ENCODE data around the gene NOL9. TPM values are rescaled to one million over a fixed set of nuclear protein-coding genes. Genes with fewer than 3 reads are reported as not detected.

Gene NOL9
- total RNA-seq, 2 donors from 2014 or later = 62.3 to 77.7 TPM

- no peak overlapping the region for H3K27ac Mint-ChIP-seq
- peaks cover 30% of the 10 kb centered on the region for H3K4me1 Mint-ChIP-seq
- DNase-seq (no peak), ATAC-seq (no peak)
- no peaks in the 10 kb centered on the region for H3K36me3 Mint-ChIP-seq (ENCODE audit: low read depth)
- H3K9me3 ChIP-seq (ENCODE audit: control insufficient read depth, low read length, poor library complexity, severe bottlenecking) = no peaks in the 10 kb centered on the region
- H3K27me3 Mint-ChIP-seq = no peaks in the 10 kb centered on the region
- no peak overlapping the region for H3K4me3 Mint-ChIP-seq
Observed at GRCh38 chr1:6596351-6596750, 42.0 kb upstream of the NOL9 start.

GRCh38 chr1:6594977-6595740 is 40.8 kb upstream of the NOL9 start:
- Mint-ChIP-seq H3K27me3 (no peaks in the 10 kb centered on the region), H3K4me3 (no peak overlapping the region), H3K27ac (no peak overlapping the region), H3K4me1 (peaks cover 30% of the 10 kb centered on the region), H3K36me3 (ENCODE audit: low read depth) (no peaks in the 10 kb centered on the region)
- ATAC-seq (no peak), DNase-seq (no peak)
- no peaks in the 10 kb centered on the region for H3K9me3 ChIP-seq (ENCODE audit: control insufficient read depth, low read length, poor library complexity, severe bottlenecking)

GRCh38 chr1:6593810-6594209 is 39.5 kb upstream of the NOL9 start:
- no peaks in the 10 kb centered on the region for H3K9me3 ChIP-seq (ENCODE audit: control insufficient read depth, low read length, poor library complexity, severe bottlenecking)
- DNase-seq (no peak), ATAC-seq (no peak)
- H3K27ac Mint-ChIP-seq = no peak overlapping the region
- no peaks in the 10 kb centered on the region for H3K36me3 Mint-ChIP-seq (ENCODE audit: low read depth)
- no peak overlapping the region for H3K4me3 Mint-ChIP-seq
- H3K4me1 Mint-ChIP-seq = peaks cover 24% of the 10 kb centered on the region
- no peaks in the 10 kb centered on the region for H3K27me3 Mint-ChIP-seq

DNA sequence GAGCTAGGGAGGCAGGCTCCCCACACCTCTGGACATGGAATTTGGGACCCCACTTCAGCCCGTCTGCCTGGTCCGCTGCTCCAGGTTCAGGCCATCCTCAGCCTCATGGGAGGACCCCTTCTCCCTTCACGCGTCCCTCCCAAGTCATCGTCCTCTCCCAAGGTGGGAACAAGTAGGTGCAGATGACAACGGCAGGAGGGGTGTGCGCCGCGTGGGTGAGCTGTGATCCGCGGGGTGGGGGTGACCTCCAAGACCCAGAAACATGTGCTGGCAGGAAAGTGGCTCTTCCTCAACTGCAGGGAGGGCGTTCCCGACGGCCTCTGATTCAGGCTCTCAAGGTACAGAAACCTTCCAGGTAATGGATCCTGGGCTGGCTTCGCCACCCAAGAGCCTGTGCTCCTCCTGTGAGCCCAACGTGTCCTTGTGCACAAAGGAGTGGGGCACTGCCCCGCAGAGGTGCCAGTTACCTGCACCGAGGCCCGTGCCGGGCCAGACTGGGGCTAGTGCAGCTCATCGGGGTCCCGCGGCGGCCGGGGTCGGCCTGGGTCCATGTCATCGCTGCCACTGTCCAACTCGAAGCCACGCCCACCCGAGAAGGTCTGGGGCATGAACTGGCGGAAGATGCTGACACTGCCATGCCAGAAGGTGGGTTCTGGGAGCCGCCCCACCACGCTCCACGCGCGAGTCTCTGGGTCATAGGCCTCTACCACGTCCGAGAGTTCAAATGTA is 38.7 kb upstream of the NOL9 start:
- no peak overlapping the region for H3K4me3 Mint-ChIP-seq
- H3K4me1 Mint-ChIP-seq = peaks cover 21% of the 10 kb centered on the region
- no peak overlapping the region for H3K27ac Mint-ChIP-seq
- H3K36me3 Mint-ChIP-seq (ENCODE audit: low read depth) = no peaks in the 10 kb centered on the region
- ATAC-seq (no peak), DNase-seq (no peak)
- no peaks in the 10 kb centered on the region for H3K9me3 ChIP-seq (ENCODE audit: control insufficient read depth, low read length, poor library complexity, severe bottlenecking)
- H3K27me3 Mint-ChIP-seq = no peaks in the 10 kb centered on the region

GRCh38 chr1:6592441-6592840 is 38.1 kb upstream of the NOL9 start:
- H3K9me3 ChIP-seq (ENCODE audit: control insufficient read depth, low read length, poor library complexity, severe bottlenecking) = no peaks in the 10 kb centered on the region
- ATAC-seq (no peak), DNase-seq (no peak)
- Mint-ChIP-seq H3K27me3 (no peaks in the 10 kb centered on the region), H3K4me3 (no peak overlapping the region), H3K27ac (no peak overlapping the region), H3K4me1 (peaks cover 24% of the 10 kb centered on the region), H3K36me3 (ENCODE audit: low read depth) (no peaks in the 10 kb centered on the region)

DNA sequence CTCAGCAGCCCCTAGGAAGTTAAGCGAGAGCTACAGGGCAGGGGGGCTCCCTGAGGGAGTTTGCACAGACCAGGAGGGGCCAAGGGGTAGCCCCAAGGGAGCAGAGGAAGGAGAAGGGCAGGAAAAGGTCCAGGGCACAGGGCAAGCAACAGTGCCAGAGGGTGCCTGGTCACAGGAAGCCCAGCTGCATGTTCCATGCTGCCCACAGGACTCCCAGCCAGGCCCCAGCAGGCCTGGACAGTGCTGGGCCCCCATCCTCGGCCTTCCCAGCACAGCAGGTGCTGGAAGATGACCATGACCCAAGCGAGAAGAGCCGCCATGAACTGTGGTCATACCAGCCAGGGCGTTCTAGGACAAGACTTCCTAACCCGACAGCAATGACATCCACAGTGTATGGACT is 37.3 kb upstream of the NOL9 start:
- no peaks in the 10 kb centered on the region for H3K9me3 ChIP-seq (ENCODE audit: control insufficient read depth, low read length, poor library complexity, severe bottlenecking)
- Mint-ChIP-seq H3K27ac (peak overlapping the region; percentile 9), H3K4me3 (no peak overlapping the region), H3K27me3 (no peaks in the 10 kb centered on the region), H3K36me3 (ENCODE audit: low read depth) (no peaks in the 10 kb centered on the region), H3K4me1 (peaks cover 24% of the 10 kb centered on the region)
- no peak for DNase-seq
- ATAC-seq = no peak

- H3K9me3 ChIP-seq (ENCODE audit: control insufficient read depth, low read length, poor library complexity, severe bottlenecking) = no peaks in the 10 kb centered on the region
- Mint-ChIP-seq H3K4me1 (peaks cover 21% of the 10 kb centered on the region), H3K4me3 (no peak overlapping the region), H3K27me3 (no peaks in the 10 kb centered on the region), H3K36me3 (ENCODE audit: low read depth) (no peaks in the 10 kb centered on the region), H3K27ac (peak overlapping the region; percentile 9)
- DNase-seq = no peak
- ATAC-seq = peak; percentile 42
Observed at GRCh38 chr1:6591222-6591621, 36.9 kb upstream of the NOL9 start.

DNA sequence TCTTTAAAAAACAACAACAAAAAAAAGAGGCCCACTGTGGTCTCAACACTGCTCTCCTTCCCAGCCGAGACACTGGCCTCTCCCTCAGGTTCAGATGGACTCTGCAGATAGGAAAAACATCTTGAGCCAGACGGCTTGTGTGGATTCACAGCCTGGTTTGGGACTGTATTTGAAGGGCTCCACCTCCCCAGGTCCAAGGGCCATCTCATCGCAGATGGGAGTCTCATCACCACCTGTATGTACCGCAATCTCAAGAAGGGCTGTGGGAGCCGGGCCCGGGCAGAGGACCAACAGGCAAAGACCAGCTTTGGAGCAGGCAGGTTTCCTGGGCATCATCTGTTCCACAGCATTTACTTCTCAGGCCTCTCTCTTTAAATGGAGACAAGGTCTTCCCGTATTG is 35.7 kb upstream of the NOL9 start:
- Mint-ChIP-seq H3K4me1 (peaks cover 16% of the 10 kb centered on the region), H3K36me3 (ENCODE audit: low read depth) (no peaks in the 10 kb centered on the region), H3K4me3 (no peak overlapping the region), H3K27ac (peak overlapping the region; percentile 21), H3K27me3 (no peaks in the 10 kb centered on the region)
- DNase-seq = no peak
- no peaks in the 10 kb centered on the region for H3K9me3 ChIP-seq (ENCODE audit: control insufficient read depth, low read length, poor library complexity, severe bottlenecking)
- ATAC-seq = no peak

- peaks cover 23% of the 10 kb centered on the region for H3K4me1 Mint-ChIP-seq
- no peaks in the 10 kb centered on the region for H3K9me3 ChIP-seq (ENCODE audit: control insufficient read depth, low read length, poor library complexity, severe bottlenecking)
- no peaks in the 10 kb centered on the region for H3K27me3 Mint-ChIP-seq
- H3K27ac Mint-ChIP-seq = no peak overlapping the region
- no peak for ATAC-seq
- no peak for DNase-seq
- no peaks in the 10 kb centered on the region for H3K36me3 Mint-ChIP-seq (ENCODE audit: low read depth)
- H3K4me3 Mint-ChIP-seq = no peak overlapping the region
Observed at GRCh38 chr1:6588893-6589520, 34.7 kb upstream of the NOL9 start.

DNA sequence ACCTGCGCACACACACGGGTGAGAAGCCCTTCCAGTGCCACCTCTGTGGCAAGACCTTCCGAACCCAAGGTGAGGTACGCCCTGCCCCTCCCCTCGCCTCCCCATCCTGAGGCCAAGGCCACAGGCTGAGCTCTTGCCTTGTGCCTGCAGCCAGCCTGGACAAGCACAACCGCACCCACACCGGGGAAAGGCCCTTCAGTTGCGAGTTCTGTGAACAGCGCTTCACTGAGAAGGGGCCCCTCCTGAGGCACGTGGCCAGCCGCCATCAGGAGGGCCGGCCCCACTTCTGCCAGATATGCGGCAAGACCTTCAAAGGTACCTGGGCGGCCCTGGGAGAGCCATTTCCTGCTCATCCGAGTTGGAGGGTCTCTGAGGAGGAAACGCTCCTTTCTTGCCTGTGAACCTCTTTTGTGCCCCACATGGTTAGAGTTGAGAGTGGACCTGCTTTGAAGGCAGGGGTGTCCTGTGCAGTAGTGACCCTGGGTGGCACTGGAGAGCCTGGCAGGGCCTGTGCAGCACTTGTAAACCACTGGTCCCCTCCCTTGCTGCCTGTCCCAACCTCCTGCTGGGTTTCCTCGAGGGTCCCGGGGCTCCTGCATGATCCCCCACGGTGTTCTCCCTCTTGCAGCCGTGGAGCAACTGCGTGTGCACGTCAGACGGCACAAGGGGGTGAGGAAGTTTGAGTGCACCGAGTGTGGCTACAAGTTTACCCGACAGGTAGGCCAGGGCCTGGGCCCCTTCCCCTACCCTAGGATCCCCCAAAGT is 34.0 kb upstream of the NOL9 start:
- H3K4me3 Mint-ChIP-seq = no peak overlapping the region
- H3K4me1 Mint-ChIP-seq = peaks cover 23% of the 10 kb centered on the region
- no peak for DNase-seq
- peak overlapping the region; percentile 27 for H3K27ac Mint-ChIP-seq
- H3K9me3 ChIP-seq (ENCODE audit: control insufficient read depth, low read length, poor library complexity, severe bottlenecking) = no peaks in the 10 kb centered on the region
- no peaks in the 10 kb centered on the region for H3K36me3 Mint-ChIP-seq (ENCODE audit: low read depth)
- no peaks in the 10 kb centered on the region for H3K27me3 Mint-ChIP-seq
- ATAC-seq = no peak

- ATAC-seq (no peak), DNase-seq (no peak)
- peaks cover 23% of the 10 kb centered on the region for H3K4me1 Mint-ChIP-seq
- no peaks in the 10 kb centered on the region for H3K27me3 Mint-ChIP-seq
- no peaks in the 10 kb centered on the region for H3K36me3 Mint-ChIP-seq (ENCODE audit: low read depth)
- H3K9me3 ChIP-seq (ENCODE audit: control insufficient read depth, low read length, poor library complexity, severe bottlenecking) = no peaks in the 10 kb centered on the region
- H3K4me3 Mint-ChIP-seq = no peak overlapping the region
- H3K27ac Mint-ChIP-seq = peak overlapping the region; percentile 27
Observed at GRCh38 chr1:6587261-6588005, 33.1 kb upstream of the NOL9 start.

DNA sequence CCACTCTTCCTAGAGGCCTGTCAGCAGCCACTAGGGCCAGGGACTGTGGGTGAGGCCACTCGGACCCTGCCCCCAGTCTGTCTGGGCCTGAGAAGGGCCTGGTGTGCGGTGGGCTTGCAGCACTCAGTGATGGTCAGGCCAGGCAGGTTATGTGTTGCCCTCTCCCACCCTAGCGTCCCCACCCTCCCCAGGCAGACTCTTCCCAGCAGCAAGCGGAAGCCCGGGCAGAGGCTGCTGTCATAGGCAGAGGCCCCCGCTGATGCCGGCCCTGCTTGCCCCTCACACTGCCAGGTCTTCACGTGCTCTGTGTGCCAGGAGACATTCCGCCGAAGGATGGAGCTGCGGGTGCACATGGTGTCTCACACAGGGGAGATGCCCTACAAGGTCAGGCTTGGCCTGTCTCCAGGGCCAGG is 32.1 kb upstream of the NOL9 start:
- DNase-seq = no peak
- Mint-ChIP-seq H3K4me3 (no peak overlapping the region), H3K27me3 (no peaks in the 10 kb centered on the region), H3K27ac (no peak overlapping the region), H3K36me3 (ENCODE audit: low read depth) (no peaks in the 10 kb centered on the region), H3K4me1 (peaks cover 26% of the 10 kb centered on the region)
- H3K9me3 ChIP-seq (ENCODE audit: control insufficient read depth, low read length, poor library complexity, severe bottlenecking) = no peaks in the 10 kb centered on the region
- no peak for ATAC-seq
